HG03139 (cell line): ENCODE data around the gene TCF25.

Source experiments
- ATAC-seq: cut with Tn5 transposase; IDR thresholded peaks from one replicate; pipeline ENCODE4 v1.9.1; 2021; ENCODE audit not compliant: unreplicated experiment

Gene TCF25

DNA sequence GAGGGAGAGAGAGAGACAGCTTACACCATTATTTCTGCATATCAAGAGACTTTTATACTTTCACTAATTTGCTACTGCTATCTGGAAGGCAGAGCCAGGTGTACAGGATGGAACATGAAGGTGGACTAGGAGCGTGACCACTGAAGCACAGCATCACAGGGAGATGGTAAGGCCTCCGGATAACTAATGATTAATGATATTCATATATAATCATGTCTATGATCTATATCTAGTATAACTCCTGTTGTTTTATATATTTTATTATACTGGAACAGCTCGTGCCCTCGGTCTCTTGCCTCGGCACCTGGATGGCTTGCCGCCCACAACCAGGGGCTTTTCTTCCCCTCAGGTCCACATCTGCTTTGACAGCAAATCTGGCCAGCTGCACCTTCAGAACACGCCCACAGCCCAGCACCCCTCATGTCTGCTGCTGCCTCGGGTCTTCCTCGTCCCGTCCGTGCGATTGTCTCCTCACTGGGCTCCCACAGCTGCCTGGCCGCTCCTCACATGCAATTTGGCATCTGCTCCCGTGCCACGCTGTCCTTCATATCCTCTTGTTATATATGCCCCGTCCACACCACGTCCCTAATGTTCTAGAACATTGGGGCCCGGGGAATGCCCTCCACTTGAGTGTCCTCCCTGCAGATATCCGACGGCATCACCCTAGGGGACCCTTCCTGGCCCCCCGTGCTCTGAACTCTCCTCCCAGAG is 64.9 kb downstream of the TCF25 start:
- ATAC-seq, result no peak

DNA sequence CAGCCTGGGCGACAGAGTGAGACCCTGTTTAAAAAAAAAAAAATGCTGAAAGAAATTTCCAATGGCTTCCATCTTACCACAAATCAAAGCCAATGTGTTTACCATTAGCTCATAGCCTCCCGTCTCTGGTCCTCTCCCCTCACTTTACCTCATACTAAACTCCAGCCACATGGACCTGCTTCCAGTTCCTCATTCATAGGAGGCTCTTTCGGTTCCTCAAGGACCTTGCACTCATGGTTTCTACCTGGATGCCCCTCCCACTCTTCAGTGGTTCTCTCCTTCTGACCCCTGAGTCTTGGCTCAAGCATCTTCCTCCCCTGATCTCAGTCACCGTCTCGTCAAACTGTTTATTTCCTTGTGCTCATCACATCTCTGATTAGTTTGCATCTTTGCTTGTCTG is 71.4 kb downstream of the TCF25 start:
- ATAC-seq, result no peak

DNA sequence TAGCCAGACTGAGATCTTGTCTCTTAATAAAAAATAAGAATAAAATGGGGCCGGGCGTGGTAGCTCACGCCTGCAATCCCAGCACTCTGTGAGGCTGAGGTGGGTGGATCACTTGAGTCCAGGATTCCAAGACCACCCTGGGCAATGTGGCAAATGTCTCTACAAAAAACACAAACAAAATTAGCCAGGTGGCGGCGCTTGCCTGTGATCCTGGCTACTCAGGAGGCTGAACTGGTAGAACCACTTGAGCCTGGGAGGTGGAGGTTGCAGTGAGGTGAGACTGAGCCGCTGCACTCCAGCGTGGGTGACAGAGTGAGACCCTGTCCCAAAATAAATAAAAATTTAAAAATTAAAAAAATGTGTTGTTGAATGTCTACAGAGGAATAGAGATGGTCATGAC is 72.3 kb downstream of the TCF25 start:
- no peak for ATAC-seq

DNA sequence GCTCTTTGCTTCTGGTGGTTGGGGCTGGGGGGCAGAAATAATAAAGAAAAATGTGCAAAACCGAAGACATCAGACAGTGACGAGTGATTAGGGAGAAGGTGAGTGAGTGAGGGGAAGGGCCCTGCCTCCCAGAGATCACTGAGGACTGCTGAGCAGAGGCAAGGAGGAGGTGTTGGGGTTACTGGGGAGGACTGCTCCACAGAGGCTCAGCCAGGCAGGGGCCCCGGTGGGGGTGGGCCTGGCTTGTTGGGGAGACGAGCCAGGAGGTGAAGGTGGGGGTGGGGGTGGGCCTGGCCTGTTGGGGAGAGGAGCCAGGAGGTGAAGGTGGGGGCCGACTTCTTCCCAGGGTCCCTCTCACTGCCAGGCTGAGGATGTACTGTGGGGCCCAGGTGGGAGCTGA is 73.1 kb downstream of the TCF25 start:
- no peak for ATAC-seq

DNA sequence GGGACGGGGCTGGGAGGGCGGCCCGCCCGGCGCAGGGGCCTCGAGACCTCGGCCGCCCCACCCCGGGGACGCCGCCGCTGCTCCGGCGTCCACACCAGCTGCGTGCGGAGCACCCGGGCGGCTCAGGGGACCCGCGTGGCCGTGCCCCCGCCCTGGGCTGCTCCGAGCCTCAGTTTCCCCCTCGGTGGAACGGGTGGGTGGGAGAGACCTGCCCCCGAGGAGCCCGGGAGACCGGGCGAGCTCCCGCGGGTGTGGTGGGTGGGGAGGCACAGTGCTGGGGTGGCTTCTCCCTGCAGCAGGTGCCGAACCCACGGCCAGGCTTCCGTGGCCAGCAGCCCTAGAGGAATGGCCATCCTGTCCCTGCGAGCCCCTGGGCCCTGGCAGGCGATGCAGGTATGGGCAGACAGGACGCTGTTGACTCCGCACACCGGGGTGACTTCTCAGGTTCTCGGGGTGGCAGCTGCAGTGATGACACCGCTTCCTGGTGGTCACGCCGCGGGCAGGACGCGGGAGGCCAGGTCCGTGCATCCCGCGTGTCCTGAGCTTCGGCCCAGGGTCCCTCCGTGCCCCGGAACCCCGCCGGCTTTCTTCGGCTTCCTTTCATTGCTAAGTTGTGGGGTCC is 75.8 kb downstream of the TCF25 start:
- no peak for ATAC-seq

DNA sequence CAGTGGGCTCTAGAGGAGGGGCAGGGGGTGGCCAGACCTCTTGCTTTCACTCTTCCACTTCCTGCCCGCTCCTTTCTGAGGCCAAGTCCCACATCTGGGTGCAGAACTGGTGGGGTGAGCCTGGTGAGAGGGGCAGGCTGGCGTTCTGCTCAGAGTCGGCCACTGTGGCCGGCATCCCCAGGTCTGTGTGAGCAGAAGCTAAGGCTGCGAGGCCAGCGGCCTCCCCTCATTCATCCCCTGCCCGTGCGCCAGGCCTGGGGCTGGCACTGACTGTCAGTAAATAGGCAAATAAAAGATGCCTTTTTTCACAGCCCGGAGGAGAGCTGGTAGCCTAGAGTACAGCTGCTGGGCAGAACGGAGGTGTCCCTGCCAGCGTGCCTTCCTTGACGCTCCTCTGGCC is 76.4 kb downstream of the TCF25 start:
- ATAC-seq, result no peak

DNA sequence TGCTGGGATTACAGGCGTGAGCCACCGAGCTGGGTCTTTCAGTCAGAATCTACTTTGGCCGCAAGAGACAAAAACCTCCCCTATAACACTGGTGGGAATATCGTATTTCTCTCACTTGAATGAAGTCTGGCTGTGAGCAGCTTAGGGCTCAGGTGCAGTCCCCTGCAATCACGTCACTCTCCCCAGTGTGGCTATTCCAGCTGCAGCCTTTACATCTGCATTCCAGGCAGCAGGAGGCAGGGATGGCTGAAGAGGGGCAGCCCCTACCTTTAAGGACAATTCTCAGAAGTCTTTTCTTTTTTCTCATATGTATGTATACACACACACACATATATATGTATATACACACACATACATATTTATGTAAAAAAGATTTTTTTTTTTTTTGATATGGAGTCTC is 78.1 kb downstream of the TCF25 start:
- ATAC-seq, result no peak

DNA sequence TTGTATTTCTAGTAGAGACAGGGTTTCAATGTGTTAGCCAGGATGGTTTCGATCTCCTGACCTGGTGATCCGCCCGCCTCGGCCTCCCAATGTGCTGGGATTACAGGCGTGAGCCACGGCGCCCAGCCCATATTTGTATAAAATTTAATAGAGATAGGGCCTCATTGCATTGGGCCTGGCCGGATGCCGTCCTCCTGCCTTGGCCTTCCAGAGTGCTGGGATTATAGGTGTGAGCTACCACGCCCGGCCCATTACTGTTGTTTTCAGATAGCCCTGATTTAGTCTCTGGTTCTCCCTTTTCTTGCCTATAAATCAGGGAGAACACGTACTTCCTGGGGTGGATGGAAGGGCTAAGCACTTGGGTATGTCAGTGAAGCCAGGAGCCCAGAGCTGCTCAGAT is 78.7 kb downstream of the TCF25 start:
- ATAC-seq, result no peak

DNA sequence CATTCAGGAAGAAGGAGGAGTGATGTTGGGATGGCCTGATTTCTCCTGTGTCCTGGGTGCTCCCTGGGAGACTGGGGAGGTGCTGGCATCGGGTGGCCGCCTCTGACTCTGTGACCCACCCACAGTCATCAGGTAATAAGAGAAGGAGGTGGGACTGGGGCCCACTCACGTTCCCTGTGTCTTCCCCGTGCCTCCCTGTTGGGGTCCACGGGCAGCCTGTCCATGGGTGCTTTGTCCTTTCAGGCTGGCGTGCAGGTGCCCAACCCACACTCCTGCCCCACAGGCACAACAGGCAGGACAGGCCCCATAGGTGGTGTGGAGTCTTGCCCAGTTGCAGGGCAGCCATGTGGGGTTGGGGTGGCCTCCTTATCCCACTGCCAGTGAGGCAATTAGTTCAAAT is 79.2 kb downstream of the TCF25 start:
- no peak for ATAC-seq

DNA sequence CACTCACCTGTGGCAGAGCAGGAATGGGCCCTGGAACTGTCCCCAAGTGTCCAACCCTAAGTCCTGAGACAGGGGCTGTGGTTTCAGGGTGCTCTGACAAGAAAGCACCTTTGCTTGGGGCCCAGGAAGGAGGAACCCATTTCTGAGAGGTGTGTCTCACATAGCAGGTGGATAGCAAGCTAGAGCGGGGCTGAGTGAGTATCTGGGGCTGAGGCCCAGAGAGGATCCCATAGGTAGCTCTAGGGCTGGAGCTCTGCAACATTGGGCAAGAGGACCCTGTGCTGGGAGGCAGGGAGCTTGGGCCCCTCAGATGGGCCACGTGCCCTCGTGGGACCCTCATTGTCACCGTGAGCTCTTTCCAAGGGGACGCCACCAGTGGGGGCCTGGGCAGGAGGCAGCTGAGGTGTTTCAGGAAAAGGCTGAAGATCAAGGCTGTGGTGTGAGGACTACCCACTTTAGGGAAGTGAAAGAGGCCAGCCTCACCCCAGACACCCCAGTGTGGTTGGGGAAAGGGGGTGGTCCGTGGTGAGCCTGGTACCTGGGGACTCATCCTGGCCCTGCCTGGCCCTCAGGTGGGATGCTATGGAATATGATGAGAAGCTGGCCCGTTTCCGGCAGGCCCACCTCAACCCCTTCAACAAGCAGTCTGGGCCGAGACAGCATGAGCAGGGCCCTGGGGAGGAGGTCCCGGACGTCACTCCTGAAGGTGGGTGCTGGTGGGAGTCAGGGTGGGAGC is 80.4 kb downstream of the TCF25 start:
- ATAC-seq, result peak; percentile 53

DNA sequence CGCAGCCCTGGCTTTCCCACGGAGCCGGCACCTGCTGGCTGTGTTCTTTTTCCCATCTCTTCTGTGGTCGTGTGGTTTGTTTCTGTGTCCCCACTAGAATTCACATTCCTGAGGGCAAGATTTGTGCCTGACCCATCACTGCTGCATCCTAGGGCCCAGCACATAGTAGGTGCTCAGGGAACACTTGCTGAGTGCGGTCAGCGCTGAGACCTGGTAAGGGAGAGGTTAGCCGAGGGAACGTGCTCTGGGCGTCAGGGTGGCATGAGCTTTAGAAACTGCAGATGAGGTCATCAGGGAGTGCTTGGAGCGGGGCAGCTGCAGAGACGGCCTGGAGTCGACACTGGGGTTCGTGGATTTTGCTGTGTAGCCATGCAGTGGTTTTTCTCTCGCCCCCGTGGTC is 81.1 kb downstream of the TCF25 start:
- ATAC-seq, result no peak

DNA sequence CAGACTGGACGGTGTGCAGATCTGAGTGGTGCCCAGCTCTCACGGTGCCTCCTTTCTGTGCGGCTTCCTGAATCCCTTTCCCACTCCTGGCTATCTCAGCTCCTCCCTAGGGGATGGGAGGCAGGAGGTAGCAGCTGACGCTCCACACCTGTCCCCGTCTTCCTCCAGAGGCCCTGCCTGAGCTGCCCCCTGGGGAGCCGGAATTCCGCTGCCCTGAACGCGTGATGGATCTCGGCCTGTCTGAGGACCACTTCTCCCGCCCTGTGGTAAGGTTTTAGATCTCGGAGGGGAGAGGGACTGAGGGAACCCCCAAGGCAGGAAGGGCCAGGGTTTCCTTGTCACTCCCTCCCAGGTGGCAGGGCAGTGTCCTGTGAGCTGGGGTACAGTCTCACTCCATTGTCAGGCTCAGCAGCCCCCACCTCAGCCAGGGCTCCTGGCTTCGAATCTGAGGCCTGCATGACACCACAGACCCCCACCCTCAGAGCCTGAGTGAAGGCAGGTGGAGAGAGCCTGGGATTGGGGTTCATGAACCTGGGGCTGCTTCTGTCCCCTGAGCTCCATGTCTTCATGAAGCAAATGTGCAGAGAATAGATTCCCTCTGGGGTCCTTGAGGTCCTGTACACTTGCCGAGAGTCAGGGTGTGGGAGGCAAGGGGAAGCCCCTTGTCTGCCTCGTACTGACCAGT is 81.8 kb downstream of the TCF25 start:
- ATAC-seq, result no peak

DNA sequence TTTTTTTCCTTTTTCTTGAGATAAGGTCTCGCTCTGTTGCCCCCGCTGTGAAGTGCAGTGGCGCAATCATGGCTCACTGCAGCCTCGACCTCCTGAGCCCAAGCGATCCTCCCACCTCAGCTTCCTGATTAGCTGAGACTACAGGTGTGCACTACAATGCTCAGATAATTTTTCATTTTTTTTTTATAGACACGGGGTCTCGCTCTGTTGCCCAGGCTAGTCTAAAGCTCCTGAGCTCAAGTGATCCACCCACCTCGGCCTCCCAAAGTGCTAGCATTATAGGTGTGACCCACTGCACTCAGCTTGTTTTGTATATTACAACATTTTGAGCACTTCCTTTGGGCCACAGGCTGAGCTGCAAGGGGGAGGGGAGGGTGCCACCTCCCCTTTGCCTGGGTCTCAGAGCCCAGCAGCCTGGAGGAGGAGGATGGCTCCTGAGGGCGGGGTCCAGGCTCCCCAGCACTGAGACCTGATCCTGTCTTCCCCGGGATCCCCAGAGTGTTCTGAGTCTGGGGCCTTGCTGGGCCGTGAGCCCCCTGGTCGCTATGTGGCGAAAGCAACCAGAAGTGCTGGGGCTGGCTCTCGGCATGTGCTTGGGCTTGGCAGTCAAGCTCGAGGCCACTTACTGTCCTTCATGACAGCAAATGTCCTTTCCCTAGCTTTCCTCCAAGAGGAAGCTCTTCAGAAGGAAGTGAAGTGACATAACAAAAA is 83.3 kb downstream of the TCF25 start:
- no peak for ATAC-seq

DNA sequence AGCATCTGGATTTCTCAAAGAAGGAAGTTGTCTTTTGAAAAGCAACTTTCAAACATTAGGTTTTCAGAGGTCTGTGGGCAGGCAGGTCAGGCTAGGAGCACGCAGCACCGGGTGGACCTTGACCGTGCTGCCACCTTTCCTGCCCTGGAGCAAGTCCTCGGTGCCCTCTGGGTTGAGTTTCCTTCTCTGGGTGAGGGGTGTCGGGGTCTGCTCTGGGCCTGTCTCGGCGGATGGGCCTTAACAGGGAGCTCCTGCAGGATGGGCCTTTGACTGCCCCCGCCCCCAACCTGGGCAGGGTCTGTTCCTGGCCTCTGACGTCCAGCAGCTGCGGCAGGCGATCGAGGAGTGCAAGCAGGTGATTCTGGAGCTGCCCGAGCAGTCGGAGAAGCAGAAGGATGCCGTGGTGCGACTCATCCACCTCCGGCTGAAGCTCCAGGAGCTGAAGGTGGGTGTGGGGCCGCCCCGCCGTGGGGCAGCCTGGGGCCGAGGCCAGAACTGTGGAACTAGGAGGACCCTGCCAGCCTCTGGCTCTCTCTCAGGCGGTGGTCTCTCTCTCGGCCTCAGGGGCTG is 83.9 kb downstream of the TCF25 start:
- ATAC-seq, result no peak

DNA sequence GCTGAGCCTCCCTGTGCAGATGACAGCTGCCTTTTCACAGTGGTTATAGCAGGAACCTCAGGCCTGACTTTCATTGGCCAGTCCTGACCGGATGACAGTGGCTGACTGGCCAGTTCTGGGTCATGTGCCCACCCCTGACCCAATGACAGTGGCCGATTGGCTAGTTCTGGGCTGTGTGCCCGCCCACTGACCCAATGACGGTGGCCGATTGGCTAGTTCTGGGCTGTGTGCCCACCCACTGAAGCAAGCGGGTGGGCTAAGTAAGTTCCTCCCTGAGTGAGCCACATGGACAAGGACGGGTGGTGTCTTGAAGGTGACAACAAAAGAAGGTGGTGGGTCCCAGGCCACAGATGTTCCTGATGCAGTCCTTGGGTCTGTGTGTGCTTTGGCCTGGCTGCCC is 84.7 kb downstream of the TCF25 start:
- ATAC-seq, result no peak

DNA sequence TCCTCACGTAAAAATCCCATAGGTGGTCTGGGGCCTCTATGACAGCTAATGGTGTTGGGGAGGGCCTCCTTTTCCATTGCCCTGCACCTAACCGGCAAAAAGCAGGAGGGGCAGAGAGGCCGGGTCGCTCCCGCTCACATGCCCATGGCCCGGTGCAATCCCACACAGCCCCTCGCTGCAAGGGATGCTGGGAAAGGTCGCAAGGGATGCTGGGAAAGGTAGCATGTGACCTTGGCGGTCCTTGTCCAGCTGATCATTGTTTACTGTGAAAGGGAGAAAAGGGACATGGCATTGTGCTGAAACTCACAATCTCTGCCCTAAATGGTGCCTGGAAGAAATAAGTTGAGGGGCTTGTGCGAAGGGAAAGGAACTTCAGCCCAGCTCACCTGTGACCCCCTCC is 85.2 kb downstream of the TCF25 start:
- ATAC-seq, result no peak

DNA sequence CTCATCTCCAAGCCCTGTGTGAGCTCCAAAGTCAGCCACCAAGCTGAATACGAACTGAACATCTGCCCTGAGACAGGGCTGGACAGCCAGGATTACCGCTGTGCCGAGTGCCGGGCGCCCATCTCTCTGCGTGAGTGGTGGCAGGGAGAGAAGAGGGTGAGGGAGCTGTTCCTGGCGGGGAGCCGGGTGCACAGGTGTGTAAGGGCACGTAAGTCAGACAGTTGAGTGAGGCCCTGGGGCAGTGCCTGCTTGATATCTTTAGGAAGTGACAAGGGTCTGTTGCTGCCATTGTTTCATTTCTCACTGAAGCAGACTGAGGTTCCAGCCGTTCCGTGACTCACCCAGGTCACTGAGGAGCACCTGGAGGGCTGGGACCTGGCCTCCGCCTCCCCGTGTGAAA is 87.6 kb downstream of the TCF25 start:
- no peak for ATAC-seq
